HepG2 (cell line): Measurements from ENCODE around the gene MPV17L. TPM values are rescaled to one million over a fixed set of nuclear protein-coding genes. Genes with fewer than 3 reads are reported as not detected.
"Not testable (repeated sequence)": the region's sequence is repeated elsewhere in the genome, so short reads cannot be mapped to it uniquely, and the experiment has no call there.

ENCODE experiments used
- ATAC-seq: fragments of 200-7000 bp; cut with Tn5 transposase; 3 replicates; pipeline ENCODE4 v1.9.1; 2020; ENCODE audit warnings: mild to moderate bottlenecking, moderate library complexity
- BruUV-seq: library from RNA; stranded (reverse); fragments of 400-500 nt; replicated peaks from 2 replicates; lab custom pipeline; 2021; lab: Mats Ljungman, UMichigan
- CTCF ChIA-PET: fragments of 300-600 bp; formaldehyde crosslinking; extraction: SDS; loops from one replicate; lab custom pipeline; 2021; ENCODE audit warnings: low total read pairs, inconsistent platforms, low intra/inter-chr PET ratio; lab: Yijun Ruan, JAX
- POLR2A ChIA-PET: fragments of 350-600 bp; sonication (Branson Sonifier 250); formaldehyde crosslinking; loops from one replicate; lab custom pipeline; 2020; ENCODE audit warnings: antibody characterized with exemption, inconsistent platforms; lab: Yijun Ruan, JAX
- DNase-seq: peaks from one replicate; pipeline ENCODE4 v3.0.0-alpha.2; 2015; ENCODE audit warnings: low spot score
- FAIRE-seq: peaks from 3 replicates; lab custom pipeline; 2011; peaks lifted over from hg19 to GRCh38; lab: Jason Lieb, UNC
- H2AFZ ChIP-seq: one replicate; pipeline ENCODE4 v1.6.1; 2011; ENCODE audit warnings: low read length, inconsistent platforms
- H3K27ac ChIP-seq: fragments of 300-600 bp; 3 replicates; pipeline ENCODE4 v1.8.0; 2011; ENCODE audit warnings: mixed run types, mild to moderate bottlenecking, mixed read lengths, low read length, inconsistent platforms; ENCODE audit not compliant: insufficient read depth; ENCODE audit errors: extremely low read length
- H3K27me3 ChIP-seq, 2 experiments: fragments of 200-600 bp in 1 of 2; 2 replicates in 1 of 2; 3 replicates in 1 of 2; pipeline versions ENCODE4 v1.6.0 to v1.8.0; 2011; ENCODE audit warnings: low read length in 2 of 2, mild to moderate bottlenecking in 2 of 2, moderate library complexity in 2 of 2, inconsistent platforms in 1 of 2; ENCODE audit not compliant: insufficient read depth in 2 of 2, control insufficient read depth in 1 of 2
- H3K36me3 ChIP-seq, 2 experiments: fragments of 200-600 bp in 1 of 2; replicated peaks in 1 of 2; 2 replicates in 1 of 2; 3 replicates in 1 of 2; pipeline versions ENCODE4 v1.5.1 to v1.8.0; 2011; ENCODE audit warnings: low read length in 2 of 2, inconsistent platforms in 1 of 2; ENCODE audit not compliant: insufficient read depth in 2 of 2, control insufficient read depth in 1 of 2
- H3K4me1 ChIP-seq: 2 replicates; pipeline ENCODE4 v1.5.1; 2012; ENCODE audit warnings: low read length, inconsistent platforms; ENCODE audit not compliant: insufficient read depth
- H3K4me2 ChIP-seq: 2 replicates; pipeline ENCODE4 v1.6.0; 2011; ENCODE audit warnings: low read depth, low read length, inconsistent platforms
- H3K4me3 ChIP-seq, 3 experiments: fragments of 200-600 bp in 1 of 3; sonication (generic), shearing (Covaris generic) in 1 of 3; replicated peaks in 1 of 3; 2 replicates each; pipeline ENCODE4 v1.5.1; 2011 to 2016; ENCODE audit warnings: low read length in 3 of 3, inconsistent platforms in 2 of 3, low read depth in 2 of 3, mild to moderate bottlenecking in 2 of 3, control low read depth in 1 of 3, mixed read lengths in 1 of 3; ENCODE audit not compliant: insufficient read depth in 1 of 3
- H3K79me2 ChIP-seq: one replicate; pipeline ENCODE4 v1.6.1; 2011; ENCODE audit warnings: low read length, inconsistent platforms; ENCODE audit not compliant: insufficient read depth
- H3K9ac ChIP-seq: 2 replicates; pipeline ENCODE4 v1.6.0; 2011; ENCODE audit warnings: mild to moderate bottlenecking, low read depth, low read length, inconsistent platforms; ENCODE audit not compliant: insufficient read depth
- H3K9me3 ChIP-seq: 2 replicates; pipeline ENCODE4 v1.5.1; 2012; ENCODE audit warnings: mild to moderate bottlenecking, low read length
- H4K20me1 ChIP-seq: 2 replicates; pipeline ENCODE4 v1.6.0; 2011; ENCODE audit warnings: inconsistent platforms, mild to moderate bottlenecking, low read length, moderate library complexity; ENCODE audit not compliant: insufficient read depth
- CEBPB ChIP-seq: IDR thresholded peaks from 2 replicates; pipeline ENCODE4 v1.6.1; 2011; ENCODE audit warnings: low read depth, low read length, improper control_type of control experiment, borderline replicate concordance
- CEBPG ChIP-seq: IDR thresholded peaks from 2 replicates; pipeline ENCODE4 v1.6.1; 2016
- FOXC1 ChIP-seq: sonication (generic); formaldehyde crosslinking; IDR thresholded peaks from 2 replicates; pipeline ENCODE4 v1.8.0; 2022; ENCODE audit warnings: mild to moderate bottlenecking, missing genetic modification reagents, borderline replicate concordance
- KDM1A ChIP-seq: IDR thresholded peaks from 2 replicates; pipeline ENCODE4 v1.6.1; 2016; ENCODE audit warnings: missing compliant biosample characterization
- SALL1 ChIP-seq: sonication (generic); formaldehyde crosslinking; IDR thresholded peaks from 2 replicates; pipeline ENCODE4 v1.8.0; 2022; ENCODE audit warnings: mild to moderate bottlenecking, missing genetic modification reagents
- STAG1 ChIP-seq: sonication (generic); formaldehyde crosslinking; IDR thresholded peaks from 2 replicates; pipeline ENCODE4 v1.4.0; 2020; ENCODE audit warnings: missing genetic modification reagents
- ZMYM2 ChIP-seq: sonication (generic); formaldehyde crosslinking; IDR thresholded peaks from 2 replicates; pipeline ENCODE4 v1.8.0; 2022; ENCODE audit warnings: mild to moderate bottlenecking, missing genetic modification reagents
- ZMYM3 ChIP-seq: sonication (generic); formaldehyde crosslinking; IDR thresholded peaks from 2 replicates; pipeline ENCODE4 v1.5.1; 2020; ENCODE audit warnings: mild to moderate bottlenecking, missing genetic modification reagents
- ZNF276 ChIP-seq: sonication (generic); formaldehyde crosslinking; IDR thresholded peaks from 2 replicates; pipeline ENCODE4 v1.4.0; 2020; ENCODE audit warnings: mild to moderate bottlenecking, low read depth, missing genetic modification reagents
- ZNF770 ChIP-seq: sonication (generic); formaldehyde crosslinking; IDR thresholded peaks from 2 replicates; pipeline ENCODE4 v1.5.0; 2020; ENCODE audit warnings: mild to moderate bottlenecking, missing genetic modification reagents
- WGBS: methylation state at CpG from one replicate; pipeline ENCODE4 v1.1.6; 2017; ENCODE audit warnings: low lambda C conversion rate; 5-methylcytosine and 5-hydroxymethylcytosine counted together
- in situ Hi-C: cut with HindIII; loops from 2 replicates; pipeline ENCODE4 v1.10.0; 2017; ENCODE audit warnings: low pct_unique_long_range_greater_than_20kb; ENCODE audit not compliant: extremely low pct_ligation_motif_present
- intact Hi-C: fragments of 100-400 bp; cut with micrococcal nuclease; formaldehyde crosslinking; loops from one replicate; pipeline ENCODE4 v1.10.0; 2022; ENCODE audit not compliant: unreplicated experiment
- polyA plus RNA-seq, 8 experiments: library from polyadenylated mRNA; depleted of rRNA in 3 of 8; stranded (reverse) in 7 of 8; unstranded in 1 of 8; fragments of >200 nt; fragmentation: Illumina TruSeq in 4 of 8; extraction: Trizol in 4 of 8; gene quantifications; 2 replicates each; pipeline versions ENCODE4 v1.2.1 to v1.2.3, GENCODE V29; 2011 to 2016; ENCODE audit warnings: low read depth in 4 of 8, missing spikeins in 1 of 8, mixed read lengths in 1 of 8; ENCODE audit not compliant: insufficient read depth in 1 of 8
- total RNA-seq, 5 experiments: library from RNA; depleted of rRNA; stranded (reverse); fragments of >200 nt; fragmentation: Illumina TruSeq; extraction: Trizol; gene quantifications; 2 replicates each; pipeline ENCODE4 v1.2.3, GENCODE V29; 2016; ENCODE audit warnings: low read depth in 1 of 5
- TF ChIP-seq, protein P1 (sequence below): sonication (generic); formaldehyde crosslinking; IDR thresholded peaks from 2 replicates; pipeline ENCODE4 v1.4.0; 2020; ENCODE audit warnings: missing genetic modification reagents

MPV17L gene
- total and polyA plus RNA-seq, 2 of the 13 experiments (the other 11 are each of a cell fraction or from before 2014, with no cell fraction given) = 34.7 to 63.8 TPM

DNA sequence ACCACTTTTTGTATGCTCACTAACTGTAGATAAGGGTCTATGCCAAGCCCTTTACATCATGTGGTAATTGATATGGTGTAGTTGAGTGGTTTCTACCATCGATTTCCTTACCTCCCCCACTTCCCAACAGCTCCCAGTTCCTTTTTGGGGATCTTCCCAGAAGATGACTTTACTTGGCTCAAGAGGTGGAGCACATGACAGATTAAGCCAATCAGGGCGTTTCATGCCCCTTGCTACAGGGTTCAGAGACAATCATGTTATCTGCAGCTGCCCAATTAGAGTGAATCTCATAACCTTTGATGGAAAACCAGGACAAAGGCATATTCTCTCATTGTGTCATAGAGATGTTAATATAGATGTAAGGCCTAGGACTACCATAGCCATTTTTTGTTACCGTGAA, 22.7 kb downstream of the MPV17L start:
- BruUV-seq = no TSS peak
- POLR2A ChIA-PET = no interaction called here

DNA sequence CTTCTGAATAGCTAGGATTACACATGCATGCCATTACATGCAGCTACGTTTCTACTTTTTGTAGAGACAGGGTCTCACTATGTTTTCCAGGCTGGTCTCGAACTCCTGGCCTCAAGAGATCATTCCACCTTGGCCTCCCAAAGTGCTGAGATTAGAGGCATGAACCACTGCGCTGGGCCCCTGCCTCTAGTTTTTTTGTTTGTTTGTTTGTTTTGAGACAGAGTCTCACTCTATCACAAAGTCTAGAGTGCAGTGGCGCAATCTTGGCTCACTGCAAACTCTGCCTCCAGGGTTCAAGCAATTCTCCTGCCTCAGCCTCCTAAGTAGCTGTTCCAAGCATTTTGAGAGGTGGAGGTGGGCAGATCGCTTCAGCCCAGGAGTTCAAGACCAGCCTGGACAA, 26.1 kb downstream of the MPV17L start:
- H3K27ac ChIP-seq, H3K27me3 ChIP-seq, H3K9me3 ChIP-seq, H3K4me3 ChIP-seq, H3K4me2 ChIP-seq, DNase-seq, H3K9ac ChIP-seq, H3K36me3 ChIP-seq, intact Hi-C loops, CTCF ChIA-PET, FAIRE-seq, H4K20me1 ChIP-seq, H2AFZ ChIP-seq, H3K79me2 ChIP-seq, ATAC-seq, BruUV-seq: not testable (repeated sequence)
- POLR2A ChIA-PET = interaction anchor here (0.7 to 0.9 kb wide), 2 partner anchors 10 to 25 kb away, joined by 3 to 4 read pairs; no protein-coding TSS in a partner anchor
- H3K4me1 ChIP-seq = peaks cover 24% of the 10 kb centered on the region
- in situ Hi-C loops = loop anchor here (10.0 kb wide), 1 partner anchor 283 kb away; no protein-coding TSS in a partner anchor
- 37% methylated on average over 5 of the region's 5 CpGs for WGBS
- 0 out of 2 replicates have a peak, but pooled peaks have one; percentile 11 for TF ChIP-seq KDM1A (CRISPR knock-in tag)
- TF ChIP-seq CEBPG (CRISPR knock-in tag) = peak; percentile 44; the same call in 1 of the 2 replicates
- peak; percentile 69 for TF ChIP-seq CEBPB
- 0 out of 2 replicates have a peak, but pooled peaks have one; percentile 50 for TF ChIP-seq ZMYM2
- 0 out of 2 replicates have a peak, but pooled peaks have one; percentile 12 for TF ChIP-seq SALL1 (CRISPR knock-in tag)
- peak; percentile 65; the same call in 1 of the 2 replicates for TF ChIP-seq ZNF770 (CRISPR knock-in tag)
- peak; percentile 60; the same call in 1 of the 2 replicates for TF ChIP-seq ZMYM3
- TF ChIP-seq, protein P1, sequence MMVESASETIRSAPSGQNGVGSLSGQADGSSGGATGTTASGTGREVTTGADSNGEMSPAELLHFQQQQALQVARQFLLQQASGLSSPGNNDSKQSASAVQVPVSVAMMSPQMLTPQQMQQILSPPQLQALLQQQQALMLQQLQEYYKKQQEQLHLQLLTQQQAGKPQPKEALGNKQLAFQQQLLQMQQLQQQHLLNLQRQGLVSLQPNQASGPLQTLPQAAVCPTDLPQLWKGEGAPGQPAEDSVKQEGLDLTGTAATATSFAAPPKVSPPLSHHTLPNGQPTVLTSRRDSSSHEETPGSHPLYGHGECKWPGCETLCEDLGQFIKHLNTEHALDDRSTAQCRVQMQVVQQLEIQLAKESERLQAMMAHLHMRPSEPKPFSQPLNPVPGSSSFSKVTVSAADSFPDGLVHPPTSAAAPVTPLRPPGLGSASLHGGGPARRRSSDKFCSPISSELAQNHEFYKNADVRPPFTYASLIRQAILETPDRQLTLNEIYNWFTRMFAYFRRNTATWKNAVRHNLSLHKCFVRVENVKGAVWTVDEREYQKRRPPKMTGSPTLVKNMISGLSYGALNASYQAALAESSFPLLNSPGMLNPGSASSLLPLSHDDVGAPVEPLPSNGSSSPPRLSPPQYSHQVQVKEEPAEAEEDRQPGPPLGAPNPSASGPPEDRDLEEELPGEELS (CRISPR knock-in tag) = peak; percentile 76

More for the DNA sequence above, 22.7 kb downstream of the MPV17L start:
- no peaks in the 10 kb centered on the region for H3K9me3 ChIP-seq
- no peaks in the 10 kb centered on the region for H3K79me2 ChIP-seq
- no peak overlapping the region for H3K4me3 ChIP-seq
- FAIRE-seq (no peak), DNase-seq (no peak), ATAC-seq (no peak)
- no peak overlapping the region for H3K27ac ChIP-seq
- no peak overlapping the region for H3K4me2 ChIP-seq
- H3K4me1 ChIP-seq = peaks cover 27% of the 10 kb centered on the region
- CTCF ChIA-PET = no interaction called here
- TF ChIP-seq STAG1 (CRISPR knock-in tag) (no peak), FOXC1 (CRISPR knock-in tag) (0 out of 2 replicates have a peak, but pooled peaks have one; percentile 10), ZNF276 (CRISPR knock-in tag) (no peak)
- in situ Hi-C loops = no loop called here
- no peak overlapping the region for H2AFZ ChIP-seq
- WGBS = 47% methylated on average over 3 of the region's 3 CpGs
- intact Hi-C loops = no loop called here
- H4K20me1 ChIP-seq = no peaks in the 10 kb centered on the region
- no peak overlapping the region for H3K9ac ChIP-seq
- no peaks in the 10 kb centered on the region for H3K36me3 ChIP-seq
- H3K27me3 ChIP-seq = no peaks in the 10 kb centered on the region
